KMS-11 (cell line): ENCODE results near the gene APCDD1.

ENCODE experiments used
- H2AFZ ChIP-seq: fragments of 200-600 bp; sonication (generic); 2 replicates; pipeline ENCODE4 v1.6.1; 2016; ENCODE audit warnings: antibody characterized with exemption, mixed run types, low read depth
- H3K27ac ChIP-seq: fragments of 200-600 bp; sonication (generic); 2 replicates; pipeline ENCODE4 v1.6.1; 2016; ENCODE audit warnings: mild to moderate bottlenecking, mixed run types
- H3K27me3 ChIP-seq: fragments of 200-600 bp; sonication (generic); 2 replicates; pipeline ENCODE4 v1.6.1; 2017; ENCODE audit warnings: mild to moderate bottlenecking, low read depth, mixed run types, moderate library complexity; ENCODE audit not compliant: insufficient read depth
- H3K36me3 ChIP-seq: fragments of 200-600 bp; sonication (generic); 2 replicates; pipeline ENCODE4 v1.6.1; 2017; ENCODE audit warnings: mild to moderate bottlenecking, mixed run types; ENCODE audit not compliant: insufficient read depth
- H3K4me1 ChIP-seq: fragments of 200-600 bp; sonication (generic); 2 replicates; pipeline ENCODE4 v1.6.1; 2016; ENCODE audit warnings: mild to moderate bottlenecking, low read depth, mixed run types; ENCODE audit not compliant: poor library complexity, severe bottlenecking
- H3K4me2 ChIP-seq: fragments of 200-600 bp; sonication (generic); 2 replicates; pipeline ENCODE4 v1.7.0; 2016; ENCODE audit warnings: mild to moderate bottlenecking, mixed run types
- H3K4me3 ChIP-seq: fragments of 200-600 bp; sonication (generic); IDR thresholded peaks from 2 replicates; pipeline ENCODE4 v1.6.1; 2017; ENCODE audit warnings: low read depth, low read length, mixed read lengths; ENCODE audit not compliant: insufficient read depth
- H3K79me2 ChIP-seq: fragments of 200-600 bp; sonication (generic); 2 replicates; pipeline ENCODE4 v1.6.1; 2016; ENCODE audit warnings: low read depth, mixed run types; ENCODE audit not compliant: insufficient read depth
- H3K9ac ChIP-seq: fragments of 200-600 bp; sonication (generic); 2 replicates; pipeline ENCODE4 v1.6.1; 2016; ENCODE audit warnings: mild to moderate bottlenecking, mixed run types
- H4K20me1 ChIP-seq: fragments of 200-600 bp; sonication (generic); 2 replicates; pipeline ENCODE4 v1.6.1; 2016; ENCODE audit warnings: mild to moderate bottlenecking, mixed run types; ENCODE audit not compliant: insufficient read depth
- TF ChIP-seq, protein P1 (sequence below): fragments of 200-600 bp; sonication (generic); conservative IDR thresholded peaks from 2 replicates; pipeline ENCODE4 v1.6.1; 2017; ENCODE audit warnings: low read depth, mild to moderate bottlenecking, antibody characterized with exemption, low read length, moderate library complexity, mixed read lengths

The APCDD1 gene

DNA sequence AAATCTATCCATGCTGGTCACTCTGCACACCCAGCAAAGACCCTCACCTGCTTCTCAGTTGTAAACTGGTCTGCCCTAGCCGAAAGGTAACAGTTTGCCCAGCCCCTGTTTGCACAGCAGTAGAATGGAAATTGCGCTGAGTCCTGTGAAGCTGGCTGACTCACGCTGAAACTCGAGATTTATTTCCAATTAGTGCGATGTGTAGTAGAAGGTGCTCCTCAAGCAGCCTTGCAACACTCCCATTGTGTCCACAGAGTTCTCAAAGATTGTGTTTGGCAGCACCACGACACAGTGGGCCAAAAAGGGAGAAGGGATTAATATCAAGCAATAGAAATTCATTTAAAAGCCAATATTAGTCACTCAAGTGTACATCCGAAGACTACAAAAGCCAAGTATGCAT, 21.7 kb upstream of the APCDD1 start:
- TF ChIP-seq, protein P1, sequence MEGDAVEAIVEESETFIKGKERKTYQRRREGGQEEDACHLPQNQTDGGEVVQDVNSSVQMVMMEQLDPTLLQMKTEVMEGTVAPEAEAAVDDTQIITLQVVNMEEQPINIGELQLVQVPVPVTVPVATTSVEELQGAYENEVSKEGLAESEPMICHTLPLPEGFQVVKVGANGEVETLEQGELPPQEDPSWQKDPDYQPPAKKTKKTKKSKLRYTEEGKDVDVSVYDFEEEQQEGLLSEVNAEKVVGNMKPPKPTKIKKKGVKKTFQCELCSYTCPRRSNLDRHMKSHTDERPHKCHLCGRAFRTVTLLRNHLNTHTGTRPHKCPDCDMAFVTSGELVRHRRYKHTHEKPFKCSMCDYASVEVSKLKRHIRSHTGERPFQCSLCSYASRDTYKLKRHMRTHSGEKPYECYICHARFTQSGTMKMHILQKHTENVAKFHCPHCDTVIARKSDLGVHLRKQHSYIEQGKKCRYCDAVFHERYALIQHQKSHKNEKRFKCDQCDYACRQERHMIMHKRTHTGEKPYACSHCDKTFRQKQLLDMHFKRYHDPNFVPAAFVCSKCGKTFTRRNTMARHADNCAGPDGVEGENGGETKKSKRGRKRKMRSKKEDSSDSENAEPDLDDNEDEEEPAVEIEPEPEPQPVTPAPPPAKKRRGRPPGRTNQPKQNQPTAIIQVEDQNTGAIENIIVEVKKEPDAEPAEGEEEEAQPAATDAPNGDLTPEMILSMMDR: no peak
- Histone ChIP-seq H3K27me3 (no peaks in the 10 kb centered on the region), H3K36me3 (no peaks in the 10 kb centered on the region), H3K4me1 (no peaks in the 10 kb centered on the region), H2AFZ (no peak overlapping the region), H3K27ac (no peak overlapping the region), H3K9ac (no peak overlapping the region), H3K4me3 (no peak overlapping the region), H3K79me2 (no peaks in the 10 kb centered on the region), H3K4me2 (no peak overlapping the region), H4K20me1 (no peaks in the 10 kb centered on the region)

DNA sequence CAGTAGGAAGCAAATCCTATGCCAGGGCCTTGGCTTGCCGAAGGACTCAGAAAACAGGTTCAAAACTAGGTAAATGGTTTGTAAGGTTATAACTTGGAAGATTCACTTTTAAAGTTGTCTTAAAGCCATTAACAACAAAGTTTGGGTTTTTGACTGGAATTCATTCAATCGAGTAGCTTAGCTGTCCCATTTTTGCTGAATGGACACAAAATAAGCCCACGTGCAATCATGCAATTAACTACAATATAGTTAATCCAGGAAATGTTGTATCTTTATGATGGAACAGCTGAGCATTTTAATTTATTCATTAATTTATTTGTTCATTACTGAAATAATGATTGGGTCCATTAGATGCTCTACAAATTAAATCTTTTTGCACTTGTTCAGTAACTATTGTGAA, 18.3 kb upstream of the APCDD1 start:
- Histone ChIP-seq H3K27me3 (no peaks in the 10 kb centered on the region), H2AFZ (no peak overlapping the region), H3K4me3 (no peak overlapping the region), H3K27ac (no peak overlapping the region), H4K20me1 (no peaks in the 10 kb centered on the region), H3K4me1 (no peaks in the 10 kb centered on the region), H3K36me3 (no peaks in the 10 kb centered on the region), H3K9ac (no peak overlapping the region), H3K79me2 (no peaks in the 10 kb centered on the region), H3K4me2 (no peak overlapping the region)
- TF ChIP-seq, protein P1: no peak

DNA sequence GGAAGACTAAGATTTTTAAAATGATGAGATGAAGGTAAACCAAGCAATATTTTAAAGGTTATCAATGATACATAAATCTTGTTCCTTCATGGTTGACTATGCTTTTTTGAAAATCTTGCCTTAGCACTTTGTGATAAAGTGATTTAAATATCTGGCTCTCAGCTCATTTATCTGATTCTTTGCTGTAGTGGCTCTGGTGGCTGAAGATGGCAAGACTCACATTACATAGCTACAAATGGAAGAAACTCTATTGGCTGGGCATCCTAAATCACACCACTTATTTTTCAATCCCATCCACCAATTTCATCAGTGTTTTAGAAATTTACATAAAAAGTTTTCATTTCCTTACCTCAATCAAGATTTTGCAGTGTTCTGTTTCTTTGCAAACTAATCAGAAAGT, 16.6 kb upstream of the APCDD1 start:
- Histone ChIP-seq H3K27ac (no peak overlapping the region), H3K4me2 (no peak overlapping the region), H3K4me1 (no peaks in the 10 kb centered on the region), H3K79me2 (no peaks in the 10 kb centered on the region), H3K27me3 (no peaks in the 10 kb centered on the region), H3K9ac (no peak overlapping the region), H4K20me1 (no peaks in the 10 kb centered on the region), H3K4me3 (no peak overlapping the region), H3K36me3 (no peaks in the 10 kb centered on the region), H2AFZ (no peak overlapping the region)
- TF ChIP-seq, protein P1: no peak

DNA sequence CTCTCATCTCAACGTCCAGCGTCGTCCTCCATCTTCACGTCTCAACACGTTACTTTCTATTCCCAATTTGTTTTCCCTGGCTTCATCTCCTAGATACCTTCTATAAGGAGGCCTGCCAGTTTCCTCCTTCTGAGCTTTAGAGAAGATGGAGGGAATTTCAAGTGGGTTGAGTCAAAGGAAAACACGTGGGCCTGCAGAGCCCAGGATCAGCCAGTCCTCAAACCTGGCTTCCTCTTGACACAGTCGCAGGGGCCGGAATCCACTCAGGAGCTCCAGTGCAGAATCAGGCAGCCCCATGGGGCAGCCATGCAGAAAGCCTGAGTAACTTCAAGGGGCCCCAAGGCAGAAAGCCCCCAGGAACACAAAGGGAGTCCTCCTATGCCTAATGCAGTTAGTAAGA, 14.5 kb upstream of the APCDD1 start:
- no peaks in the 10 kb centered on the region for H3K4me1 ChIP-seq
- no peaks in the 10 kb centered on the region for H3K27me3 ChIP-seq
- no peak overlapping the region for H2AFZ ChIP-seq
- TF ChIP-seq, protein P1: no peak
- H3K4me2 ChIP-seq: no peak overlapping the region
- H3K9ac ChIP-seq: no peak overlapping the region
- H3K27ac ChIP-seq: no peak overlapping the region
- H4K20me1 ChIP-seq: no peaks in the 10 kb centered on the region
- H3K79me2 ChIP-seq: no peaks in the 10 kb centered on the region
- H3K36me3 ChIP-seq: no peaks in the 10 kb centered on the region
- no peak overlapping the region for H3K4me3 ChIP-seq

DNA sequence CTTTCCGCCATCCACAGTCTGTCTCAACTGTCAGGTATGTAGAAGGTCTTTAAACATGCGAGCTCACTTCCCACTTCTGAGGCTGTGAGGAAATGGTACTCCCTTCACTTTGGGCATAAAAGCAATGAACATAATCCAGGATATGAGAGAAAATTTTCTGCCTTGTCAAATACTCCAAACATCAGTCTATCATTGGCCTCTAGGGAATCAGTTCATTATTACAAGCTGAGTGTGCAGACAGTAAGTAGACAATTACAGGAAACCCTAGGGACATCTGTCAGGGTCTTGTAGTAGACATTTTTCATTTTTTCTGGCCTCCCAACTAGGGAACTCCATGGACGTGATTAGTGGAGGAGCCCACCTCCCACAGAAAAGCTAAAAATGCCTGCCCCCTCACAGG, 13.6 kb upstream of the APCDD1 start:
- H3K4me2 ChIP-seq: no peak overlapping the region
- H3K9ac ChIP-seq: no peak overlapping the region
- no peak overlapping the region for H2AFZ ChIP-seq
- no peak overlapping the region for H3K4me3 ChIP-seq
- H3K79me2 ChIP-seq: no peaks in the 10 kb centered on the region
- no peaks in the 10 kb centered on the region for H3K4me1 ChIP-seq
- H3K36me3 ChIP-seq: no peaks in the 10 kb centered on the region
- no peak overlapping the region for H3K27ac ChIP-seq
- TF ChIP-seq, protein P1: no peak
- no peaks in the 10 kb centered on the region for H4K20me1 ChIP-seq
- H3K27me3 ChIP-seq: no peaks in the 10 kb centered on the region
